SH-SY5Y (cell line): ENCODE data around the gene TOP2A.

ENCODE experiments used
- GATA2 ChIP-seq: IDR thresholded peaks from 2 replicates; pipeline ENCODE4 v1.6.1; 2011; ENCODE audit warnings: mild to moderate bottlenecking, low read depth, low read length
- GATA3 ChIP-seq: IDR thresholded peaks from 2 replicates; pipeline ENCODE4 v1.6.1; 2011; ENCODE audit warnings: low read depth, mild to moderate bottlenecking, low read length, moderate library complexity

TOP2A gene

GRCh38 chr17:40431231-40431602 lies 13.5 kb upstream of the TOP2A start:
- no peak for TF ChIP-seq GATA3
- no peak for TF ChIP-seq GATA2

- TF ChIP-seq GATA2 (no peak), GATA3 (no peak)
Measured at GRCh38 chr17:40430272-40431230, 12.9 kb upstream of the TOP2A start.

- no peak for TF ChIP-seq GATA3
- no peak for TF ChIP-seq GATA2
Measured at GRCh38 chr17:40427002-40427491, 9.4 kb upstream of the TOP2A start.

- TF ChIP-seq GATA3 (no peak), GATA2 (no peak)
Measured at GRCh38 chr17:40425741-40426140, 8.0 kb upstream of the TOP2A start.

GRCh38 chr17:40422990-40423633 lies 5.4 kb upstream of the TOP2A start:
- TF ChIP-seq GATA3, result no peak
- no peak for TF ChIP-seq GATA2

GRCh38 chr17:40419559-40420331 lies 2.0 kb upstream of the TOP2A start:
- no peak for TF ChIP-seq GATA2
- no peak for TF ChIP-seq GATA3

- TF ChIP-seq GATA3 (no peak), GATA2 (no peak)
Measured at GRCh38 chr17:40418428-40418706, 671 bp upstream of the TOP2A start.

- TF ChIP-seq GATA3, result no peak
- TF ChIP-seq GATA2, result no peak
Measured at GRCh38 chr17:40417258-40417608, 463 bp downstream of the TOP2A start.

GRCh38 chr17:40416671-40417070 lies 1.0 kb downstream of the TOP2A start:
- TF ChIP-seq GATA3 (no peak), GATA2 (no peak)

GRCh38 chr17:40415390-40415789 lies 2.3 kb downstream of the TOP2A start:
- TF ChIP-seq GATA3 (no peak), GATA2 (no peak)

- TF ChIP-seq GATA3 (no peak), GATA2 (no peak)
Measured at GRCh38 chr17:40412880-40413279, 4.8 kb downstream of the TOP2A start.

- TF ChIP-seq GATA2 (no peak), GATA3 (no peak)
Measured at GRCh38 chr17:40411821-40412220, 5.9 kb downstream of the TOP2A start.

- TF ChIP-seq GATA2, result no peak
Measured at GRCh38 chr17:40410082-40410481, 7.6 kb downstream of the TOP2A start.

GRCh38 chr17:40407460-40407859 lies 10.2 kb downstream of the TOP2A start:
- TF ChIP-seq GATA2 (no peak), GATA3 (no peak)
